Limb (tissue), 2 donors: ENCODE results near the gene RHBDF2.
"Not testable (repeated sequence)": the region's sequence is repeated elsewhere in the genome, so short reads cannot be mapped to it uniquely, and the experiment has no call there.

ENCODE experiments used
- DNase-seq, 2 donors: peaks; one replicate each; pipeline ENCODE4 v3.0.0-alpha.2; 2016; ENCODE audit errors: extremely low spot score in 2 of 2

Gene RHBDF2

GRCh38 chr17:76538281-76538931 lies 37.2 kb upstream of the RHBDF2 start:
- DNase-seq, result no peak

GRCh38 chr17:76537578-76538280 lies 36.5 kb upstream of the RHBDF2 start, which contains the start of gene CYGB:
TSS of gene CYGB (minus strand) at chr17:76537709. CDS start at chr17:76537542, 167 bp downstream.
- peak in 1 of 2 donors; percentile 76 for DNase-seq

GRCh38 chr17:76537288-76537577 lies 36.0 kb upstream of the RHBDF2 start:
- no peak for DNase-seq

GRCh38 chr17:76536511-76537287 lies 35.5 kb upstream of the RHBDF2 start:
- peak in 1 of 2 donors; percentile 26 for DNase-seq

GRCh38 chr17:76535788-76536510 lies 34.7 kb upstream of the RHBDF2 start:
- peak in 1 of 2 donors; percentile 21 for DNase-seq

GRCh38 chr17:76534831-76535732 lies 33.9 kb upstream of the RHBDF2 start:
- no peak for DNase-seq

GRCh38 chr17:76533640-76534359 lies 32.6 kb upstream of the RHBDF2 start:
- DNase-seq, result not testable (repeated sequence)

- DNase-seq, result no peak
These were observed 30.9 kb upstream of the RHBDF2 start for GRCh38 chr17:76532072-76532651.

GRCh38 chr17:76531486-76532038 lies 30.3 kb upstream of the RHBDF2 start:
- peak in 1 of 2 donors; percentile 27 for DNase-seq

- DNase-seq, result peak in 1 of 2 donors; percentile 26
These were observed 29.7 kb upstream of the RHBDF2 start for GRCh38 chr17:76530811-76531485.

- peak; percentile 60 to 70 for DNase-seq
These were observed 29.0 kb upstream of the RHBDF2 start for GRCh38 chr17:76530095-76530723.

- DNase-seq, result peak; percentile 79
These were observed 28.2 kb upstream of the RHBDF2 start for GRCh38 chr17:76529224-76530094.

GRCh38 chr17:76528528-76529223 lies 27.5 kb upstream of the RHBDF2 start:
- no peak for DNase-seq

GRCh38 chr17:76528156-76528527 lies 26.9 kb upstream of the RHBDF2 start:
- peak in 1 of 2 donors; percentile 41 for DNase-seq

GRCh38 chr17:76527430-76528111 lies 26.3 kb upstream of the RHBDF2 start:
- peak; percentile 39 to 59 for DNase-seq

- not testable (repeated sequence) for DNase-seq
These were observed 25.8 kb upstream of the RHBDF2 start for GRCh38 chr17:76527016-76527415.
